H1 (cell line): ENCODE measurements around the gene FAM151A. TPM values are rescaled to one million over a fixed set of nuclear protein-coding genes. Genes with fewer than 3 reads are reported as not detected.
A peak's percentile ranks its signal among the peaks of the same experiment; 100 is the strongest.

Source experiments
- CTCF ChIA-PET: fragments of 300-600 bp; sonication (Branson Sonifier 250); formaldehyde crosslinking; loops from one replicate; lab custom pipeline; 2021; ENCODE audit not compliant: partially characterized antibody; lab: Charles Lee
- POLR2A ChIA-PET: fragments of 300-600 bp; sonication (Branson Sonifier 250); formaldehyde crosslinking; loops from one replicate; lab custom pipeline; 2021; ENCODE audit warnings: inconsistent platforms; ENCODE audit not compliant: partially characterized antibody; lab: Charles Lee
- DNase-seq, 2 experiments: peaks; one replicate each; pipeline versions ENCODE4 v3.0.0 to v3.0.0-alpha.2; 2010 to 2022; ENCODE audit warnings: low spot score in 2 of 2, low read depth in 1 of 2, mixed read lengths in 1 of 2
- FAIRE-seq: peaks from 2 replicates; lab custom pipeline; 2011; peaks lifted over from hg19 to GRCh38; lab: Jason Lieb, UNC
- H2AFZ ChIP-seq: 2 replicates; pipeline ENCODE4 v1.8.1; 2012; ENCODE audit warnings: low read length, inconsistent platforms
- H2AK5ac ChIP-seq: 2 replicates; pipeline ENCODE4 v1.6.1; 2013; ENCODE audit warnings: low read depth, low read length
- H2BK120ac ChIP-seq: replicated peaks from 2 replicates; pipeline ENCODE3; 2013; ENCODE audit warnings: low read depth, low read length, inconsistent platforms
- H2BK12ac ChIP-seq: 2 replicates; pipeline ENCODE4 v1.6.1; 2013; ENCODE audit warnings: low read depth, low read length
- H2BK15ac ChIP-seq: 2 replicates; pipeline ENCODE4 v1.6.1; 2013; ENCODE audit warnings: low read length
- H2BK20ac ChIP-seq: 2 replicates; pipeline ENCODE4 v1.6.1; 2013; ENCODE audit warnings: low read length
- H2BK5ac ChIP-seq: 2 replicates; pipeline ENCODE4 v1.6.1; 2013; ENCODE audit warnings: low read depth, low read length
- H3K14ac ChIP-seq: 2 replicates; pipeline ENCODE4 v1.6.1; 2013; ENCODE audit warnings: inconsistent platforms; ENCODE audit not compliant: insufficient read length
- H3K18ac ChIP-seq: 2 replicates; pipeline ENCODE4 v1.6.1; 2013; ENCODE audit warnings: low read length; ENCODE audit errors: extremely low read depth
- H3K23ac ChIP-seq: 2 replicates; pipeline ENCODE4 v1.6.1; 2013; ENCODE audit warnings: inconsistent platforms; ENCODE audit not compliant: insufficient read length
- H3K23me2 ChIP-seq: 2 replicates; pipeline ENCODE4 v1.6.1; 2013; ENCODE audit warnings: low read depth, low read length
- H3K27ac ChIP-seq: 2 replicates; pipeline ENCODE4 v1.6.1; 2011; ENCODE audit warnings: low read depth, low read length, inconsistent platforms
- H3K27me3 ChIP-seq, 4 experiments: replicated peaks in 1 of 4; 1 replicate in 1 of 4; 2 replicates in 3 of 4; pipeline versions ENCODE4 v1.6.1 to v1.8.1; 2011 to 2013; ENCODE audit warnings: low read length in 3 of 4, mild to moderate bottlenecking in 3 of 4, inconsistent platforms in 2 of 4, mixed read lengths in 2 of 4, moderate library complexity in 1 of 4; ENCODE audit not compliant: control insufficient read depth in 3 of 4, insufficient read depth in 3 of 4; ENCODE audit errors: extremely low read depth in 1 of 4
- H3K36me3 ChIP-seq, 4 experiments: 2 replicates each; pipeline versions ENCODE4 v1.6.1 to v1.8.1; 2011 to 2013; ENCODE audit warnings: mild to moderate bottlenecking in 4 of 4, low read length in 3 of 4, moderate library complexity in 2 of 4, control low read depth in 1 of 4, inconsistent platforms in 1 of 4; ENCODE audit not compliant: insufficient read depth in 4 of 4, control insufficient read depth in 2 of 4
- H3K4ac ChIP-seq: replicated peaks from 2 replicates; pipeline ENCODE3; 2013; ENCODE audit warnings: low read length, low read depth, mixed read lengths, inconsistent platforms; ENCODE audit not compliant: insufficient read length
- H3K4me1 ChIP-seq, 4 experiments: replicated peaks in 1 of 4; 1 replicate in 1 of 4; 2 replicates in 3 of 4; pipeline versions ENCODE4 v1.6.1 to v1.8.1; 2011 to 2013; ENCODE audit warnings: low read length in 3 of 4, inconsistent platforms in 2 of 4, mixed read lengths in 1 of 4; ENCODE audit not compliant: insufficient read depth in 4 of 4, control insufficient read depth in 3 of 4
- H3K4me2 ChIP-seq, 2 experiments: 2 replicates each; pipeline versions ENCODE4 v1.6.1 to v1.8.1; 2011 to 2013; ENCODE audit warnings: low read depth in 2 of 2, low read length in 2 of 2, control low read depth in 1 of 2, inconsistent platforms in 1 of 2, mild to moderate bottlenecking in 1 of 2; ENCODE audit not compliant: insufficient read depth in 1 of 2
- H3K4me3 ChIP-seq, 4 experiments: fragments of 200-600, 300-600 bp in 1 of 4; sonication (generic), shearing (Covaris generic), sonication (Bioruptor Twin) in 1 of 4; 2 replicates each; pipeline versions ENCODE4 v1.5.1 to v1.8.1; 2011 to 2016; ENCODE audit warnings: low read length in 4 of 4, low read depth in 3 of 4, control low read depth in 2 of 4, inconsistent platforms in 2 of 4, mild to moderate bottlenecking in 2 of 4, mixed read lengths in 1 of 4, moderate library complexity in 1 of 4; ENCODE audit not compliant: insufficient read depth in 2 of 4; ENCODE audit errors: extremely low read depth in 1 of 4
- H3K56ac ChIP-seq: replicated peaks from 2 replicates; pipeline ENCODE3; 2013; ENCODE audit warnings: low read depth, mild to moderate bottlenecking, mixed read lengths, low read length, inconsistent platforms; ENCODE audit not compliant: insufficient read length
- H3K79me1 ChIP-seq: 2 replicates; pipeline ENCODE4 v1.6.1; 2013; ENCODE audit warnings: low read depth, low read length, control low read depth
- H3K79me2 ChIP-seq, 2 experiments: 2 replicates each; pipeline versions ENCODE4 v1.6.1 to v1.8.1; 2012 to 2013; ENCODE audit warnings: low read length in 2 of 2, mild to moderate bottlenecking in 2 of 2, inconsistent platforms in 1 of 2; ENCODE audit not compliant: insufficient read depth in 2 of 2, control insufficient read depth in 1 of 2
- H3K9ac ChIP-seq, 4 experiments: replicated peaks in 1 of 4; 1 replicate in 1 of 4; 2 replicates in 3 of 4; pipeline versions ENCODE4 v1.6.1 to v1.8.1; 2011 to 2013; ENCODE audit warnings: low read depth in 3 of 4, low read length in 3 of 4, control low read depth in 2 of 4, mild to moderate bottlenecking in 2 of 4, moderate library complexity in 2 of 4, inconsistent platforms in 1 of 4; ENCODE audit errors: extremely low read depth in 1 of 4
- H3K9me3 ChIP-seq, 2 experiments: 2 replicates each; pipeline versions ENCODE4 v1.6.1 to v1.8.1; 2012 to 2013; ENCODE audit warnings: mild to moderate bottlenecking in 2 of 2, moderate library complexity in 2 of 2, control low read depth in 1 of 2, inconsistent platforms in 1 of 2, low read depth in 1 of 2, low read length in 1 of 2, mixed read lengths in 1 of 2; ENCODE audit not compliant: insufficient read depth in 2 of 2
- H4K20me1 ChIP-seq, 2 experiments: replicated peaks in 1 of 2; 2 replicates each; pipeline versions ENCODE3 to v1.8.1; 2011 to 2013; ENCODE audit warnings: inconsistent platforms in 2 of 2, low read length in 2 of 2, mild to moderate bottlenecking in 1 of 2; ENCODE audit not compliant: insufficient read depth in 2 of 2, control insufficient read depth in 1 of 2
- H4K5ac ChIP-seq: 2 replicates; pipeline ENCODE4 v1.6.1; 2013; ENCODE audit warnings: low read length, low read depth, mixed read lengths, inconsistent platforms; ENCODE audit not compliant: insufficient read length
- H4K8ac ChIP-seq: 2 replicates; pipeline ENCODE4 v1.8.0; 2013; ENCODE audit warnings: mild to moderate bottlenecking, moderate library complexity, low read length, inconsistent platforms; ENCODE audit not compliant: insufficient read depth; ENCODE audit errors: extremely low read depth
- H4K91ac ChIP-seq: replicated peaks from 2 replicates; pipeline ENCODE3; 2013; ENCODE audit warnings: low read length, mixed read lengths, inconsistent platforms; ENCODE audit not compliant: insufficient read length
- CREB1 ChIP-seq: IDR thresholded peaks from 2 replicates; pipeline ENCODE4 v1.6.1; 2012; ENCODE audit warnings: inconsistent platforms
- CTCF ChIP-seq, 3 experiments: IDR thresholded peaks; 1 replicate in 2 of 3; 2 replicates in 1 of 3; pipeline versions ENCODE4 v1.5.1 to v1.6.1; 2011; ENCODE audit warnings: low read length in 3 of 3, mild to moderate bottlenecking in 3 of 3, inconsistent platforms in 2 of 3, low read depth in 1 of 3, moderate library complexity in 1 of 3; ENCODE audit not compliant: insufficient read depth in 1 of 3; ENCODE audit errors: control extremely low read depth in 1 of 3
- EP300 ChIP-seq, 2 experiments: IDR thresholded peaks; 1 replicate in 1 of 2; 2 replicates in 1 of 2; pipeline ENCODE4 v1.6.1; 2011 to 2012; ENCODE audit warnings: low read depth in 2 of 2, low read length in 2 of 2, mild to moderate bottlenecking in 2 of 2, borderline replicate concordance in 1 of 2, inconsistent platforms in 1 of 2, moderate library complexity in 1 of 2
- GABPA ChIP-seq: IDR thresholded peaks from 2 replicates; pipeline ENCODE4 v1.6.1; 2011; ENCODE audit warnings: mild to moderate bottlenecking, low read length, moderate library complexity, borderline replicate concordance; ENCODE audit not compliant: insufficient read depth
- JUN ChIP-seq: IDR thresholded peaks from 2 replicates; pipeline ENCODE4 v1.6.1; 2011; ENCODE audit warnings: low read depth, mild to moderate bottlenecking, improper control_type of control experiment, low read length
- JUND ChIP-seq: IDR thresholded peaks from 2 replicates; pipeline ENCODE4 v1.6.1; 2011; ENCODE audit warnings: mild to moderate bottlenecking, improper control_type of control experiment, low read length
- RAD21 ChIP-seq, 2 experiments: IDR thresholded peaks in 1 of 2; conservative IDR thresholded peaks in 1 of 2; 2 replicates each; pipeline ENCODE4 v1.6.1; 2011; ENCODE audit warnings: low read depth in 2 of 2, low read length in 2 of 2, improper control_type of control experiment in 1 of 2, inconsistent platforms in 1 of 2, mild to moderate bottlenecking in 1 of 2, moderate library complexity in 1 of 2
- SP2 ChIP-seq: IDR thresholded peaks from 2 replicates; pipeline ENCODE4 v1.6.1; 2012; ENCODE audit warnings: mild to moderate bottlenecking, low read length, inconsistent platforms
- WGBS, 2 experiments: shearing (Covaris generic) in 1 of 2; methylation state at CpG; one replicate each; pipeline versions ENCODE4 v1.1.6 to v1.1.7; 2013 to 2015; ENCODE audit warnings: low lambda C conversion rate in 2 of 2, mixed read lengths in 2 of 2, inconsistent platforms in 1 of 2, low coverage in 1 of 2, missing lambda C conversion rate in 1 of 2; ENCODE audit not compliant: insufficient replicate concordance in 2 of 2, insufficient coverage in 1 of 2, insufficient read length in 1 of 2; ENCODE audit errors: extremely low coverage in 1 of 2, missing lambda C conversion rate in 1 of 2; 5-methylcytosine and 5-hydroxymethylcytosine counted together
- polyA plus RNA-seq, 7 experiments: library from polyadenylated mRNA; depleted of rRNA in 3 of 7; stranded (reverse) in 5 of 7; unstranded in 2 of 7; fragments of >200 nt in 5 of 7; fragments of 200-250 nt in 2 of 7; gene quantifications; 1 replicate in 5 of 7; 2 replicates in 1 of 7; 4 replicates in 1 of 7; pipeline versions ENCODE4 v1.2.1 to v1.2.3, GENCODE V29; 2011 to 2013; ENCODE audit warnings: missing spikeins in 2 of 7, mixed read lengths in 2 of 7
- total RNA-seq: library from RNA; stranded (reverse); fragmentation: NEBNext Ultra II Directional; extraction: Animal tissue kit (Norgen Biotek cat#: 25700); gene quantifications from 2 replicates; pipeline ENCODE4 v1.2.1, GENCODE V29; 2021

Gene FAM151A
- total and polyA plus RNA-seq, 2 of the 8 experiments (the other 6 are each of a cell fraction or from before 2014, with no cell fraction given), result not detected

GRCh38 chr1:54571803-54572541, 51.4 kb downstream of the FAM151A start:
- no peak overlapping the region for H2BK120ac ChIP-seq
- H3K27me3 ChIP-seq, result no peaks in the 10 kb centered on the region
- DNase-seq, result no peak
- H3K4ac ChIP-seq, result peak overlapping the region; percentile 32
- H4K8ac ChIP-seq, result no peak overlapping the region
- no peak overlapping the region for H2AFZ ChIP-seq
- peak overlapping the region; percentile 9; the same call in 1 of the 2 replicates for H2BK20ac ChIP-seq
- 47% methylated on average over 5 of the region's 8 CpGs; no CpG with 5 or more reads in 1 of the 2 experiments for WGBS, 2 experiments
- no peaks in the 10 kb centered on the region for H3K79me2 ChIP-seq
- H3K79me1 ChIP-seq, result no peaks in the 10 kb centered on the region
- H3K36me3 ChIP-seq, result no peaks in the 10 kb centered on the region
- peaks cover 21 to 41% (median 29%) of the 10 kb centered on the region in 4 experiments for H3K4me1 ChIP-seq
- peak overlapping the region; percentile 83 for H4K91ac ChIP-seq
- peak overlapping the region; percentile 52 to 53 for H3K4me2 ChIP-seq
- no peak overlapping the region for H4K5ac ChIP-seq
- peak overlapping the region; percentile 13; the same call in 1 of the 2 replicates for H2BK15ac ChIP-seq
- ChIA-PET POLR2A (interaction anchor here (1.2 to 1.3 kb wide), 3 partner anchors 9 to 29 kb away, joined by 3 read pairs; no protein-coding TSS in a partner anchor), CTCF (interaction anchor here (0.6 to 2.3 kb wide), 11 partner anchors 8 to 468 kb away, joined by 3 to 12 read pairs (median 3); partner anchors contain the start of gene ACOT11)
- H3K56ac ChIP-seq, result no peak overlapping the region
- TF ChIP-seq EP300 (IDR thresholded peaks at IDR 0.05; ENCODE audit: borderline replicate concordance in 1 of 2, low read depth in 2 of 2, low read length in 2 of 2), result no peak
- TF ChIP-seq SP2, result no peak
- no peak for TF ChIP-seq JUND
- TF ChIP-seq CTCF (IDR thresholded peaks at IDR 0.05; ENCODE audit: control extremely low read depth in 1 of 3, insufficient read depth in 1 of 3, low read depth in 1 of 3, low read length in 3 of 3), result peak in 1 of 3 experiments; percentile 18; a peak in 1 of 4 replicates
- no peak for TF ChIP-seq CREB1
- peak in 1 of 2 experiments; percentile 27; a peak in 1 of 4 replicates for TF ChIP-seq RAD21 (IDR thresholded peaks at IDR 0.05 in 1 of 2, conservative IDR thresholded peaks at IDR 0.05 in 1 of 2; ENCODE audit: low read depth in 2 of 2, low read length in 2 of 2)
- peak; percentile 52; the same call in 1 of the 2 replicates for TF ChIP-seq GABPA
- no peak for TF ChIP-seq JUN
- no peak for FAIRE-seq
- H3K14ac ChIP-seq, result no peak overlapping the region
- no peaks in the 10 kb centered on the region for H3K9me3 ChIP-seq
- no peak overlapping the region for H3K23ac ChIP-seq
- peak overlapping the region; percentile 66; the same call in 1 of the 2 replicates for H2BK5ac ChIP-seq
- H3K9ac ChIP-seq, result no peak overlapping the region; a peak in 1 of 7 replicates
- H2BK12ac ChIP-seq, result peak overlapping the region; percentile 92; the same call in 1 of the 2 replicates
- no peaks in the 10 kb centered on the region for H4K20me1 ChIP-seq
- peak overlapping the region; percentile 90 for H3K18ac ChIP-seq
- peak overlapping the region; percentile 19; the same call in 1 of the 2 replicates for H3K27ac ChIP-seq
- H3K4me3 ChIP-seq, result peak overlapping the region in 1 of 4 experiments; percentile 8; a peak in 1 of 8 replicates
- H3K23me2 ChIP-seq, result 0 out of 2 replicates have a peak, but pooled peaks cover 3% of the 10 kb centered on the region
- H2AK5ac ChIP-seq, result peak overlapping the region; percentile 93; the same call in 1 of the 2 replicates
